Breast epithelium (tissue), 4 donors: Measurements from ENCODE around the gene SLC25A44. TPM values are rescaled to one million over a fixed set of nuclear protein-coding genes. Genes with fewer than 3 reads are reported as not detected.
A peak's percentile ranks its signal among the peaks of the same experiment; 100 is the strongest.
"Not testable (repeated sequence)": the region's sequence is repeated elsewhere in the genome, so short reads cannot be mapped to it uniquely, and the experiment has no call there.

ENCODE experiments used
- DNase-seq, 2 donors: peaks; one replicate each; pipeline ENCODE4 v3.0.0-alpha.2; 2019; ENCODE audit warnings: low spot score in 2 of 2
- H3K27ac ChIP-seq, 2 donors: fragments of 200-600 bp; sonication (generic) in 1 of 2; one replicate each; pipeline ENCODE4 v1.5.1; 2016 to 2019; ENCODE audit warnings: mild to moderate bottlenecking in 1 of 2
- H3K27me3 ChIP-seq, 2 donors: fragments of 200-600 bp; sonication (generic) in 1 of 2; one replicate each; pipeline versions ENCODE4 v1.5.1 to v1.6.0; 2017 to 2019; ENCODE audit warnings: control low read depth in 1 of 2, mild to moderate bottlenecking in 1 of 2
- H3K36me3 ChIP-seq: fragments of 200-600 bp; one replicate; pipeline ENCODE4 v1.5.1; 2019
- H3K4me1 ChIP-seq, 2 donors: fragments of 200-600 bp; sonication (generic); one replicate each; pipeline ENCODE4 v1.5.1; 2016 to 2019; ENCODE audit warnings: control low read depth in 1 of 2
- H3K4me3 ChIP-seq, 3 donors: fragments of 200-600 bp; sonication (generic); 1 replicate in 2 of 3; 2 replicates in 1 of 3; pipeline ENCODE4 v1.5.1; 2016 to 2019; ENCODE audit warnings: mild to moderate bottlenecking in 3 of 3, moderate library complexity in 2 of 3
- H3K9me3 ChIP-seq, 2 donors: fragments of 200-600 bp; sonication (generic) in 1 of 2; one replicate each; pipeline ENCODE4 v1.5.1; 2016 to 2019; ENCODE audit warnings: control low read depth in 1 of 2
- CTCF ChIP-seq, 3 donors: fragments of 450-650 bp; IDR thresholded peaks; one replicate each; pipeline ENCODE4 v1.5.1; 2016 to 2017; ENCODE audit warnings: antibody characterized with exemption in 3 of 3, mild to moderate bottlenecking in 3 of 3, moderate library complexity in 3 of 3
- POLR2A ChIP-seq: fragments of 450-650 bp; IDR thresholded peaks from one replicate; pipeline ENCODE4 v1.6.1; 2016; ENCODE audit warnings: antibody characterized with exemption, mild to moderate bottlenecking, moderate library complexity
- POLR2AphosphoS5 ChIP-seq, 3 donors: sonication (generic); formaldehyde crosslinking; IDR thresholded peaks; one replicate each; pipeline ENCODE4 v1.6.1; 2017; ENCODE audit warnings: antibody characterized with exemption in 3 of 3
- intact Hi-C: fragments of 100-400 bp; cut with DNase I; formaldehyde crosslinking; loops from one replicate; pipeline ENCODE4 v1.15.1; 2023; ENCODE audit warnings: low total_unique reads
- total RNA-seq, 3 donors: library from RNA; depleted of rRNA; stranded (reverse); fragments of >200 nt; gene quantifications; one replicate each; pipeline ENCODE4 v1.1.0, GENCODE V29; 2016

Gene SLC25A44
- total RNA-seq, 3 donors from 2014 or later: 10.7 to 23.7 (median 13.8) TPM

- Histone ChIP-seq H3K4me3 (peak overlapping the region; percentile 59 to 76 (median 62)), H3K9me3 (no peaks in the 10 kb centered on the region), H3K4me1 (peaks cover 0 to 9% of the 10 kb centered on the region in 2 donors), H3K36me3 (no peaks in the 10 kb centered on the region), H3K27me3 (no peaks in the 10 kb centered on the region), H3K27ac (peak overlapping the region; percentile 90 to 96)
- intact Hi-C loops: no loop called here
- no peak for TF ChIP-seq CTCF (IDR thresholded peaks at IDR 0.05)
- no peak for TF ChIP-seq POLR2A
- no peak for TF ChIP-seq POLR2AphosphoS5 (IDR thresholded peaks at IDR 0.05)
- no peak for DNase-seq
Measured at GRCh38 chr1:156212130-156212529, 18.2 kb downstream of the SLC25A44 start.

DNA sequence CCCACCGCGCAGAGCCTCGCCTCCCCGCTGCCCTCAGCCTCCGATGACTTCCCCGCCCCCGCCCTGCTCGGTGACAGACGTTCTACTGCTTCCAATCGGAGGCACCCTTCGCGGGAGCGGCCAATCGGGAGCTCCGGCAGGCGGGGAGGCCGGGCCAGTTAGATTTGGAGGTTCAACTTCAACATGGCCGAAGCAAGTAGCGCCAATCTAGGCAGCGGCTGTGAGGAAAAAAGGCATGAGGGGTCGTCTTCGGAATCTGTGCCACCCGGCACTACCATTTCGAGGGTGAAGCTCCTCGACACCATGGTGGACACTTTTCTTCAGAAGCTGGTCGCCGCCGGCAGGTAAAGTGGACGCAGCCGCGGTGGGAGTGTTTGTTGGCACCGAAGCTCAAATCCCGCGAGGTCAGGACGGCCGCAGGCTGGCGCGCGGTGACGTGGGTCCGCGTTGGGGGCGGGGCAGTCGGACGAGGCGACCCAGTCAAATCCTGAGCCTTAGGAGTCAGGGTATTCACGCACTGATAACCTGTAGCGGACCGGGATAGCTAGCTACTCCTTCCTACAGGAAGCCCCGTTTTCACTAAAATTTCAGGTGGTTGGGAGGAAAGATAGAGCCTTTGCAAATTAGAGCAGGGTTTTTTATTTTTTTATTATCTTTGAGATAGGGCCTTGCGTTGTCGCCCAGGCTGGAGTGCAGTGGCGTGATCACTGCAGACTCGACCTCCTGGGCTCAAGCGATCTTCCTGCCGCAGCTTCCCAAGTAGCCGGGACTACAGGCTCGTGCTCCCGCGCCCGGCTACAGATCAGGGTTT lies 19.1 kb downstream of the SLC25A44 start, which contains the start of gene PMF1:
Gene PMF1 (plus strand): TSS at position 175 of the 811 bp plus-strand sequence. CDS start 9 bp downstream, at position 184.
- Histone ChIP-seq H3K4me1 (peaks cover 3 to 12% of the 10 kb centered on the region in 2 donors), H3K27me3 (no peaks in the 10 kb centered on the region), H3K27ac (peak within 1 kb of the TSS; percentile 90 to 96), H3K9me3 (no peaks in the 10 kb centered on the region), H3K36me3 (no peaks in the 10 kb centered on the region), H3K4me3 (peak within 1 kb of the TSS; percentile 59 to 76 (median 62))
- intact Hi-C loops: no loop called here
- DNase-seq: peak; percentile 98
- TF ChIP-seq CTCF (IDR thresholded peaks at IDR 0.05) (peak in 1 of 3 donors; percentile 9), POLR2AphosphoS5 (IDR thresholded peaks at IDR 0.05) (peak; percentile 95 to 98 (median 96)), POLR2A (peak; percentile 70)

GRCh38 chr1:156213644-156213966 lies 19.7 kb downstream of the SLC25A44 start:
- Histone ChIP-seq H3K27ac (peak overlapping the region; percentile 90 to 96), H3K4me1 (peaks cover 3 to 12% of the 10 kb centered on the region in 2 donors), H3K27me3 (no peaks in the 10 kb centered on the region), H3K9me3 (no peaks in the 10 kb centered on the region), H3K36me3 (no peaks in the 10 kb centered on the region), H3K4me3 (peak overlapping the region; percentile 59 to 76 (median 62))
- intact Hi-C loops: no loop called here
- DNase-seq: no peak
- TF ChIP-seq CTCF (IDR thresholded peaks at IDR 0.05) (no peak), POLR2A (no peak), POLR2AphosphoS5 (IDR thresholded peaks at IDR 0.05) (no peak)

DNA sequence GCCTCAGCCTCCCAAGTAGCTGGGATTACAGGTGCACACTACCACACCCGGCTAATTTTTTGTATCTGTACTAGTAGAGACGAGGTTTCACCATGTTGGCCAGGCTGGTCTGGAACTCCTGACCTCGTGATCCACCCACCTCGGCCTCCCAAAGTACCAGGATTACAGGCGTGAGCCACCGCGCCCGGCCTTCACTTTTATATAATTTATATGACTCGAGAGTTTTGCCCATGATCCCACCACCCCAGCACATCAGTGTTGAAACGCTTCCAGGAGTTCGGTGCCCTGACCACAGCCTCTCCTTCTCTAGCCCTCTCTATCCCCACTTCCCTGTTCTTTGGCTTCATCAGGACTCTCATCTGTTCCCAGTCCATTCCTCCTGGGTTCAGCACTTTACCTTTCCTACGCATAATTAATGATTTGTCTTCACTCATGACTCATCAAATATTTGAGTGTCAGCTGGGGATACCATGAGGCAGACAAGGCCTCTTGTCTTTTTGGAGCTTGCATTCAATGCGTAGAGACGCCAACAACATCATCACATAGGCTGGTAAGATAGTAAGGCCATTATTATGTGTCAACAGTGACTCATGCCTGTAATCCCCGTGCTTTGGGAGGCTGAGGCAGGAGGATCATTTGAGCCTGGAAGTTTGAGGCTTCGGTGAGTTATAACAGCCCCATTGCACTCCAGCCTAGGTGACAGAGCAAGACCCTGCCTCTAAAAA lies 20.3 kb downstream of the SLC25A44 start:
- Histone ChIP-seq H3K27ac (peak overlapping the region in 1 of 2 donors; percentile 90), H3K36me3 (no peaks in the 10 kb centered on the region), H3K27me3 (no peaks in the 10 kb centered on the region), H3K4me3 (peak overlapping the region; percentile 59 to 76 (median 62)), H3K4me1 (peaks cover 3 to 12% of the 10 kb centered on the region in 2 donors), H3K9me3 (no peaks in the 10 kb centered on the region)
- intact Hi-C loops: no loop called here
- TF ChIP-seq CTCF (IDR thresholded peaks at IDR 0.05): no peak
- no peak for TF ChIP-seq POLR2A
- TF ChIP-seq POLR2AphosphoS5 (IDR thresholded peaks at IDR 0.05): no peak
- no peak for DNase-seq

GRCh38 chr1:156216361-156217086 lies 22.6 kb downstream of the SLC25A44 start:
- not testable (repeated sequence) for DNase-seq, H3K9me3 ChIP-seq, H3K36me3 ChIP-seq, H3K4me3 ChIP-seq, H3K27me3 ChIP-seq, H3K27ac ChIP-seq
- peaks cover 3 to 12% of the 10 kb centered on the region in 2 donors for H3K4me1 ChIP-seq
- intact Hi-C loops: loop anchor here (5.0 kb wide), 1 partner anchor 249 kb away; no protein-coding TSS in a partner anchor
